Measurements from ENCODE around the gene DNTT.
"Not testable (repeated sequence)": the region's sequence is repeated elsewhere in the genome, so short reads cannot be mapped to it uniquely, and the experiment has no call there.

The DNTT gene

DNA sequence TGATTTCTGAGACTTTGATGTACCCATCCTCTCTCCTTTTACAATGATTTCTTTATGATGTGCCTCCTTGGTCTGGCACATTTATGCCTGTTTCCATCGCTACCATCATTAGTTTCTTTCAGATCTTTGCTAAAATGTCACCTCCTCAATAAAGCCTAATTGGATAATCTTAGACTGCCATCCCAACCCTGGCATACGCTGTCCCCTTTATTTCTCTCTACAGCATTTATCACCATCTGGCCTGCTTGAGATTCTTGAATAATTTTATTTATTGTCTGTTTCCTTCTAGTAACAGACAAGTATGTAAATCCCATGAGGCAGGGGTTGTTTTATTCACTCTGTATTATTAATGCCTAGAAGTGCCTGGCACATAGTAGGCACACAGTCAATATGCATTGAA, 6.7 kb upstream of the DNTT start:
- H3K4me3 ChIP-seq (ENCODE audit: low read depth, low read length): no peak overlapping the region
- TF ChIP-seq, protein P1, sequence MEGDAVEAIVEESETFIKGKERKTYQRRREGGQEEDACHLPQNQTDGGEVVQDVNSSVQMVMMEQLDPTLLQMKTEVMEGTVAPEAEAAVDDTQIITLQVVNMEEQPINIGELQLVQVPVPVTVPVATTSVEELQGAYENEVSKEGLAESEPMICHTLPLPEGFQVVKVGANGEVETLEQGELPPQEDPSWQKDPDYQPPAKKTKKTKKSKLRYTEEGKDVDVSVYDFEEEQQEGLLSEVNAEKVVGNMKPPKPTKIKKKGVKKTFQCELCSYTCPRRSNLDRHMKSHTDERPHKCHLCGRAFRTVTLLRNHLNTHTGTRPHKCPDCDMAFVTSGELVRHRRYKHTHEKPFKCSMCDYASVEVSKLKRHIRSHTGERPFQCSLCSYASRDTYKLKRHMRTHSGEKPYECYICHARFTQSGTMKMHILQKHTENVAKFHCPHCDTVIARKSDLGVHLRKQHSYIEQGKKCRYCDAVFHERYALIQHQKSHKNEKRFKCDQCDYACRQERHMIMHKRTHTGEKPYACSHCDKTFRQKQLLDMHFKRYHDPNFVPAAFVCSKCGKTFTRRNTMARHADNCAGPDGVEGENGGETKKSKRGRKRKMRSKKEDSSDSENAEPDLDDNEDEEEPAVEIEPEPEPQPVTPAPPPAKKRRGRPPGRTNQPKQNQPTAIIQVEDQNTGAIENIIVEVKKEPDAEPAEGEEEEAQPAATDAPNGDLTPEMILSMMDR (IDR thresholded peaks at IDR 0.05; ENCODE audit: low read depth, low read length): no peak

DNA sequence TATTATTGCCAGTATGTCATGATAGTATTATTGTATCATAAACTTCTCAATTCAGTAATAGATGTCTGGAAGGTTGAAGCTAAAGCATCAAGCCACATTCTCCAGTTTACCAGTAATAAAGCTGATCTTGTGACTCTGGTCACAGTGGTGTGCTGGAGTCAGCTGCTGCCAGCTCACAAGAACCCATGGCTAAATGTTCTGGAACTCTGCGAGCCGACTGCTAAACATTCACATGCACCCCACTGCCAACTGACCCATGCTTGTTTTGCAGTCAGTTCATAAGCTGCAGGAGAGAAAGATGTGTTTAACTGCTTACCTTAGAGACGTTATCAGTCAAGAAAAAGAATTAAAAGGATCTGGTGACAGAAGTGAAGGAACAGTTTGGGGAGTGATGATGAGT, 5.9 kb upstream of the DNTT start:
- no peak overlapping the region for H3K4me3 ChIP-seq (ENCODE audit: low read depth, low read length)
- TF ChIP-seq, protein P1 (IDR thresholded peaks at IDR 0.05; ENCODE audit: low read depth, low read length): no peak

DNA sequence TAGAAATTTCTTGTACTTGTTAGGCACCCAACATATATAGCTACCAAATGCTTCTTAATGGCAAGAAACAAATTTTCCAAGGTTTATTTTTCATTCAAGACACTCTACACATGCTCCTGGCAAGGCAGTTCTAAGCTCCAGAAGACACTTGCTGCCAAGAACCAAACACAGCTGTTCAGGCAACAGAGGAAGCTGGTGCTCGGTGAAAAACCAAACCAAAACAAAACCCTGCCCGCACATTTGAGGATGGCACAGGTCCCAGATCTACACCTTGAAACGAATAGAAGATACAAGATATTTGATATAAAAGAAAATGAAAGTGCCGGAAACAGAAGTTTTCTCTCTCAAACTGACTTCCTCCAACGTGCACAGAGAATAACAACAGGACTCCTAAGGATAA, 4.9 kb upstream of the DNTT start:
- H3K4me3 ChIP-seq (ENCODE audit: low read depth, low read length): no peak overlapping the region
- TF ChIP-seq, protein P1 (IDR thresholded peaks at IDR 0.05; ENCODE audit: low read depth, low read length): no peak

DNA sequence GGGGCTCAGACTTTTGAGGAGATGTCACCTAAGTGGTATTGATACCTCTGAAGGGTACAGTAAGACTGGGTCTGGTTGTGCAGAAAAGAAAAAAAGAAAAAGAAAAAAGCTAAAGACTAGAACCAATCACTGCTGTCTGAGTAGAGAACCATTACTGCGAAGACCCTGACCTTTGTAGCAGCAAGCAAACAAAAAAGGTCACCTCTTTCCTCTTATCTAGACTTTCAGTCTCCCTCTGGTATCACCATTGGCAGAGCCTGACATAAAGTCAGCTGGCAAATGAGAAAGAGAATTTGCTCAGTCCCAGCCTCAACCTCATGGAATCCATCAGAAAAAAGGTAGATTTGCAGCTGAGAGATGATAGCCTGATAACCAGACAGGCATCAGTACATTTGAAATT, 2.6 kb upstream of the DNTT start:
- TF ChIP-seq, protein P1 (IDR thresholded peaks at IDR 0.05; ENCODE audit: low read depth, low read length): no peak
- H3K4me3 ChIP-seq (ENCODE audit: low read depth, low read length): no peak overlapping the region

DNA sequence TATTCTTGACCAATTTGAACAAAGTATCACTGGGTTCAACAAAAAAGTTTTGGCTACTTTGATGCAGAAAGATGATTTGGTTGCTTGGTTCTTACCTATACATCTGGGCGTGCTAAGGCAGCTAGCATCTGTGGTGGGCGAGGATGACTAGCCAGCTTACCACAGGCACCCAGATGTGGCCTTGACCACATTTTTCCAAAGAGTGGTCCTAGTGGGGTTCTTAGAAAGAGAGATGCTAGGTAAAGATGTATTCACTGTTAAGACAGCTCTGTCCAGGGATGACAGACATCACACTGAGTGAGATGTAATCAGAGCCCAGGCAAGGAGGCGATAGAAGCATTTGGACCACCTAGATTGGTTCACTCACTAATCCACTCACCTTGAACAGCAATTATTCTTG, 785 bp downstream of the DNTT start:
- no peak overlapping the region for H3K4me3 ChIP-seq (ENCODE audit: low read depth, low read length)

DNA sequence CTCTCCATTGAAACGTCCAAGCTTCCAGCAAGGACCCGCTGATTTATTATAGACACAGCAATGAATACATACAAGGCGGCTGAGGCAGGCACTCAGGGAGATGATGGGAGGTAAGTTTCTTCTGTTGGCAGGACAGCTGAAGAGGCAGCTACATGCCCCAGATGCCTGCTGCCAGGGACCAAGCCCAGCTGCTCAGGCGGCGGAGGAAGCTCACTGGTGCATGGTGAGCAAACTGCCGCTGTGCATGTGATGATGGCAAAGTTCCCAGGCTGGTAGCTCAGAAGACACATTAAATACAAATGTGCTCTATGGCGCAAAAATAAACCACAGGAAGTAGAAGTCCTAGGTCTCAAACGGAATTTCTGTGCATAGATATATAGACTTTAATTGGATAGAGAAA, 2.3 kb downstream of the DNTT start:
- TF ChIP-seq, protein P1 (IDR thresholded peaks at IDR 0.05; ENCODE audit: low read depth, low read length): no peak
- H3K4me3 ChIP-seq (ENCODE audit: low read depth, low read length): no peak overlapping the region

More for the DNA sequence above, 785 bp downstream of the DNTT start:
- TF ChIP-seq, protein P1 (IDR thresholded peaks at IDR 0.05; ENCODE audit: low read depth, low read length): no peak

DNA sequence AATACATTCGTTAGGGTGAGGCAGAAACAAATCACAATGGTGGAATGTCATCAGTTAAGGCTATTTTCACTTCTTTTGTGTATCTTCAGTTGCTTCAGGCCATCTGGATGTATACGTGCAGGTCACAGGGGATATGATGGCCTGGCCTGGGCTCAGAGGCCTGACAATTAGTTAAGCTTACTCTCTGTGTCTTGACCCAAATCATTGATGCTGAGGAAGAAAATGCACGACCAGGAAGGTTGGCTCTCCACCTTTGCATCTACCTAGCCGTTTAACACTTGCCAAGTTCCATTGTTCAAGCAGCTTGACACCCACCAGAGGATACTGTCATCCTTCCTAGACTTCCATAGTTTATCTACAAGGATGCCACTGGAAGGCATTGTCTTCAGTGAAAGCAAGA, 4.6 kb downstream of the DNTT start:
- not testable (repeated sequence) for H3K4me3 ChIP-seq (ENCODE audit: low read depth, low read length)

DNA sequence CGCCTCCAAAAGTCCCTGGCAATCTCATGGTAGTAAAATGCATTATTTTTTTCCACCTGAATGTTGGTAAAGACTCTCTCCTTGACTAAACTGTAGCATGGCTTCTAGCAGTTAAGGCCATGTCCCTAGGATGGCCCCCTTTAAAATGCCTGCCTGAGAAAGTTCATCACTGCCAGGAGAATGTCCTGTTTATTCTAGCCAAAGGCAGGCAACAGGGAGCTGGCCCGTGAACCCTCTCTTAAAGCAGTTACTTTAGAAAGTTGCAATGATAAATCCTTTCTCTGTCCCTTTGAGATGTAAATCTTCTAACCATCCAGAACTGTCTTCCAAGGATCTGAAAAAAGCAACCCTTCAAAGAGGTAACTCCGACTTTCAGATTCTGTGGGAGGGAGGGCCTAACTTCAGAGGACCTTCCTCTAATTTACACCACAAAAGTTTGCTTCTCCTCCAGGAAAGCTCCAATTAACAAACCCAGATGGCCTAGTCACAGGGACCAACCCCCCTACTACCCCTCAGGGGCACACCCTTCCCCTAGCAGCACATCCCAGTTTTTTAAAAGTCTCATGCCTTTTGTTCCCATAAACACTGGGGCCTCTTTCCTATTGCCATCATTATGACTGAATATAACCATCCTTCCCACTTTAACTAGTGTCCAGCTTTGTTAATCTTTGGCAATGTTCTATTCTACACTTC, 5.5 kb downstream of the DNTT start:
- H3K4me3 ChIP-seq (ENCODE audit: low read depth, low read length): no peak overlapping the region
- TF ChIP-seq, protein P1 (IDR thresholded peaks at IDR 0.05; ENCODE audit: low read depth, low read length): no peak
